Fibroblast of skin of back (primary cell): Measurements from ENCODE around the gene PRKCD.
A peak's percentile ranks its signal among the peaks of the same experiment; 100 is the strongest.

Source experiments
- DNase-seq: peaks from one replicate; pipeline ENCODE4 v3.0.0-alpha.2; 2013

Gene PRKCD

DNA sequence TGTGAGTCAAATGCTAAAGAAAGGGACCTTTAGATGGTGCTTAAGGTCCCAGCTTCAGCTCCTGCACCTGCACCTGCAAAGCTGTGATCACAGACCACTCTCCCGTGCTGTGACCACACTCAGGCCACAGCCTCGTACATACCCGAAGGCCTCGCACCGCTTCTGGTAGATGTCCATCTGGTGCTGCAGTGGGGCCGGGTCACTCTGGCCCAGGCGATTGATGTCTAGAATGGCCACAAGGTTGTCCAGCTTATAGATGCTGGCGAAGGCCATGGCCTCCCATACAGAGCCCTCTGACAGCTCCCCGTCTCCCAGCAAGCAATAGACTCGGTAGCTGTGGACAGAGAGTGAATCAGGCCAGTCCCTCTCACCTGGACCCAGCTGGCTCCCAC is 73.8 kb downstream of the PRKCD start:
- no peak for DNase-seq

DNA sequence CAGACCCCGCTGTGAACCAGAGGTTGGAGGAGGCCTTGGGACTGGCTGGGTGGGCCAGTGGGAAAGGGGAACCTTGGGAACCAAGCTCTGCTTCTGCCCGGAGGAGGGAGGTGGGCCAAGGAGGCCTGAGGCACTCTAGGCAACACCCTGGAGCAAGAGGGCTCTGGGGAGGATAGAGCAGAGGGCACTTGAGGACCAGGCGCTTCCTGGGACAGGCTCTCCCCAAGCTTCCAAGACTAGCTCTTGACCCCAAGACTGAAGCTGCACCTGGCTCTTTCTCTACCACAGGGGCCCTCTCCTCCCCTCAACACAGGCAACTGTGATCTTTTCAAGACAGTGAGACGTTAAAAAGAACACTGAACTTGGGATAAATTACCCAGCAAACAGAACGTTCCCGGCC is 74.5 kb downstream of the PRKCD start:
- DNase-seq, result no peak

DNA sequence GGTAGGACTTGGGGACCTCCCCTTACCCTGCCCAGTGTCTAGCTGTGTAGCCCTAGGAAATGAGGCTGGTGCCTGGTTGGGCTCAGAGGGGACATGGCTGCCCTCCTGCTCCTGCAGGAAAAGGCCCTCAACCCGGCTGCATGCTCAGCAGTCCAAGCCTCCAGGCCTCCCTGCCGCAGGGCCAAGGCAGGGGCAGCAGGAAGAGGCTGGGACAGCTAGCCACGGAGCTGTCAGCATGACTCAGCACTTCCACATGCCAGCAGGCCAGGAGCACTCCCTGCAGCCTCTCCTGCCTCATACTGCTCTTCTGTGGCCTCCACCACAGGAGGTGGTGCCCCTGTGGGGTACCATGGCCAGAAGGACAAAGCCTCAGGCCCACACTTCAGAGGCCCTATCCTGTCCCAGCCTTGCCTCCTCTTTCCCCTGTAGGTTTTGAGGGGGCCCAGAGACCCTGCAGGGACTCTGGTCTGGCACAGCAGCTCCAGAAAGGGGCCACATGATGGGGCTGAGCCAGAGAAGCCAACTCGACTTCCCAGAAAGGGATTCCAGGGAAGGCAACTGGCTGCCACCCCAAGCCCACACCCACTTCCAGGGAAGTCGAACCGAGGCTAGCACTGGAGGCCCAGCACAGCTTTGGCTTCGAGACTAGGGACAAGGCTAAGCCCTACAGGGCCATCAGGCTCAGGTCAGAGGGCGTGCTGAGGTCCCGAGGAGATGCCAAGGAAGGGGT is 75.3 kb downstream of the PRKCD start:
- DNase-seq, result peak; percentile 91

DNA sequence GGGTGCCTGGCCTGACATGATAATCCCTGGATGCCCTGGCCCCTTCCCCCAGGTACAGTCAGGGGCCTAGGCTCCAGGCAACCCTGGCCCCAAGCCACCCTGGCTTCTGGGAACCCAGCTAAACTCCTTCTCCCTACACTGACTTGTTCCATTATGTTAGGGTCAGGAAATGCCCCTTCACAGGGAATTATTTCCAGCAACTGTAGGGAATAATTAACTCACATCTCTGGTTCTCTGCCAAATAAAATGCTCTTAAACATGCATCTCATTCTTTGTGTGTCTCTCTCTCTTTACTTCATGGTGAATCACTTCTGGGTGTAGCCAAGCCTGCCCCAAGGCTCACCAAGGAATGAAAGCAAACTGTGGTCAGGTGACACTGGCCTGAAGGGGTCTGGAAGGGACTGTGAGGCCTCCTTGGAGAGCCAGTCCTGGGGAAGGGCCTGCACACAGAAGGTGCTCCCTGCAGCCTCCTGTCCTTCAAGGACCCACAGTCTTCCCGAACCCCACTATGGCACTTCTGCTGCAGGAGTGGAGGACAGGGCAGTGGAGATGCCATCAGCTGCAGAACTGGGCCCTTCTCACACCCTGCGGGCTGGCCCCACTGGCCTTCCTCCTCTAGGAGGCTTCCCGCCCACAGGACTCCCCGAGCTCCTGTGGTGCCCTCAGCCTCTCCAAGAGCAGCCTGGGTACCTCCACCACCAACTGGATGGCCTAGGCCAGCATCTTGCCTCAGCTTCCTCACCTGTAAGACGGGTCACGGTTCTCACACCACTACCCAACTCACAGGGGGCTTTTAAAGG is 77.2 kb downstream of the PRKCD start:
- DNase-seq, result peak; percentile 98

DNA sequence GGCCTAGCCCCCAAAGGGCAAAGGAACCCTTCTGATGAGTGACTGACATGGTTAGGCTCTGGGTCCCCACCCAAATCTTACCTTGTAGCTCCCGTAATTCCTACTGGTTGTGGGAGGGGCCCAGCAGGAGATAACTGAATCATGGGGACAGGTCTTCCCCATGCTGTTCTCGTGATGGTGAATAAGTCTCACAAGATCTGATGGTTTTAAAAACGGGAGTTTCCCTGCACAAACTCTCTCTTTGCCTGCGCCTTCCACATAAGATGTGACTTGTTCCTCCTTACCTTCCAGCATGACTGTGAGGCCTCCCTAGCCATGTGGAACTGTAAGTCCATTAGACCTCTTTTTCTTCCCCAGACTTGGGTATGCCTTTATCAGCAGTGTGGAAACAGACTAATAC is 77.9 kb downstream of the PRKCD start:
- DNase-seq, result no peak

DNA sequence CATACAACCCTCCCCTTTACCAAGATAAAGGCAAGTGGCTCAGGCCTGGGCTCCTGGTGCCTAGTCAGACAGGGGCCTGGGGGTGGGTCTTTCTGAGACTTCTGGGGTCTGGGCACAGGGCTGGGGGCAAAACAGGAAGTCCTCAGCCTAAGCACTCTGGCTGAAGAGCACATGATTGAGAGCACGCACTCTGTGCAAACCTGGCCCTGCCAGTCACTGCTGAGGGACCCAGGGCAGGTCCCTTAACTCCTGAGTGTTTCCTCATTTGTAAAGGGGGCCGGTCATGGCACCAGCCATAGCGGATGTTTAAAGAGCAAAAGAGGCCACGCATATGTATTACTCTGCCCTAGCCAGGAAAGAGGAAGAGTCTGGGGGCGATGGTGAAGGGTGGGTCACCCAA is 78.8 kb downstream of the PRKCD start:
- DNase-seq, result no peak

DNA sequence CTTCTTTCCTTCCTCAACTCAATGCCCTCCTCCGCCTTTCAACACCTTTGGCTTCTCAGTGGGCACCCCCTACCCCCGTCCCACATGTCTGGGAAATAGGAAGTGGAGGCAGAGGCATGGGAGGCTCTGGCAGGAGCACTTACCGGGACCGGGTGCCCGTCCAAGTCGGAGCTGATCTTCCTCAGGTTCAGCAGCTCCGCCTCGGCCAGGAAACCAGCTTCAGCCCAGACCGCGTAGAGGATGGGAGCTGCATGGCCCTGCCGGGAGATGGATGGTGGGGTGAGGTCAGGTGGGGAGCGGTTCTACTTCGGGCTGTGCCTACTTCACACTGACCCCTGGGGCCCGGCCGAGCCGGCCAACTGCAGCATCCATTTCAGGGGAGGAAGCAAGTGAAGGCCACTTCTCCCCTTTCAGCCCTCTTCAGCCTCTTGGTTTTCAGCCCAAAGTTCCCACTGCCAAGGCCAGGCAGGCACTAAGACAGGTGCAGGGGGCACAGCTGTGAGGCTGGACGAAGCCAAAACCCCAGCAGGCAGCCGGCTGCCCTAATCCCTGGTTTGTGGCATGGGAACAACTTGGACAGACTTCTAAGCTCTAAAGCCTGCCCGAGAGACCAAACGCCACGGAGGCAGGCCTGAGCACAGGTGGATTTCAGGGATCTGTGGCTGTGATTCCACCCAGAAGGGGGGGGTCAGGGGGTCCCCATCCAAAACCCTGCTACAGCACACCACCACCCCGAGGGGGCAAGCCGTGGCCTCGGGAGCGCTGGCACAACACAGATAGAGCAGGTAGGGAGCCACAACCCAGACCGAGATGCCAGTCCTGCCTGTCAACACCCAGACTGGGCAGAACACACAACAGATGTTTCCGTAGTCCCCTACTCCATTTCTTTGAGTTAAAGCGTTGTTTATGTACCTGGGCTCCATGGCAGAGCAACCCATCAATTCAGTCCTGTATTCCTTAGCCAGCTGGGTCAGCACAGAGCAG is 80.3 kb downstream of the PRKCD start:
- no peak for DNase-seq

DNA sequence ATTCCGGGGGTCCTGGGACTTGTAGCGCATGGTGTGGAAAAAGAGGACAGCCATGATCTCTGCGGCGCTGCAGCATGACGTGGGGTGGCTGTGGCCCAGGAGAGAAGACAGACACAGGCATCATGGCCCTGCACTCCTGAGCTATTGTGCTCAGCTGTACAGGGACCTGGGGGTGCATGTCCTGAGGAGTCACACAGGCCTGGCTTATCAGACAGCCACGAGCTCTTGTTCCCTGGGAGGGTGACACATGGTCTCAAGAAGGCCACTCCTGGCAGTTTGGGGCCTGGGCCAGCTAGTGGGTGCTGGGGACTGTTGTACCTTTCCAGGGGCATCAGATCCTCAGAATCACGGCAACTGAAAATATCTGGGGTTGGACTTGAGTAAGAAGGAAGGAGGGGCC is 81.1 kb downstream of the PRKCD start:
- no peak for DNase-seq
